A549 (cell line): ENCODE results near the gene ACYP2.

ENCODE experiments used
- PBX3 ChIP-seq: IDR thresholded peaks from 2 replicates; pipeline ENCODE4 v1.6.1; 2012
- RAD21 ChIP-seq, 2 experiments: fragments of >200 bp in 1 of 2; sonication (Bioruptor Twin) in 1 of 2; formaldehyde crosslinking in 1 of 2; IDR thresholded peaks in 1 of 2; conservative IDR thresholded peaks in 1 of 2; 2 replicates in 1 of 2; 3 replicates in 1 of 2; pipeline ENCODE4 v1.6.1; 2012 to 2018; ENCODE audit warnings: inconsistent platforms in 1 of 2
- RFX5 ChIP-seq: fragments of 450-650 bp; IDR thresholded peaks from 2 replicates; pipeline ENCODE4 v1.7.1; 2014; ENCODE audit warnings: antibody characterized with exemption, mild to moderate bottlenecking, moderate library complexity
- TP53 ChIP-seq: fragments of 250-450 bp; sonication (Bioruptor Pico); IDR thresholded peaks from 2 replicates; pipeline ENCODE4 v1.5.0; 2021; ENCODE audit warnings: mild to moderate bottlenecking, moderate library complexity
- ZC3H11A ChIP-seq: fragments of 450-650 bp; IDR thresholded peaks from 2 replicates; pipeline ENCODE4 v1.6.1; 2014; ENCODE audit warnings: antibody characterized with exemption, mild to moderate bottlenecking
- TF ChIP-seq, protein P1 (sequence below): fragments of >200 bp; sonication (Bioruptor Twin); formaldehyde crosslinking; IDR thresholded peaks from 3 replicates; pipeline ENCODE4 v1.5.1; 2016

GRCh38 chr2:54350426-54350825, 235.0 kb downstream of the ACYP2 start:
- TF ChIP-seq, protein P1, sequence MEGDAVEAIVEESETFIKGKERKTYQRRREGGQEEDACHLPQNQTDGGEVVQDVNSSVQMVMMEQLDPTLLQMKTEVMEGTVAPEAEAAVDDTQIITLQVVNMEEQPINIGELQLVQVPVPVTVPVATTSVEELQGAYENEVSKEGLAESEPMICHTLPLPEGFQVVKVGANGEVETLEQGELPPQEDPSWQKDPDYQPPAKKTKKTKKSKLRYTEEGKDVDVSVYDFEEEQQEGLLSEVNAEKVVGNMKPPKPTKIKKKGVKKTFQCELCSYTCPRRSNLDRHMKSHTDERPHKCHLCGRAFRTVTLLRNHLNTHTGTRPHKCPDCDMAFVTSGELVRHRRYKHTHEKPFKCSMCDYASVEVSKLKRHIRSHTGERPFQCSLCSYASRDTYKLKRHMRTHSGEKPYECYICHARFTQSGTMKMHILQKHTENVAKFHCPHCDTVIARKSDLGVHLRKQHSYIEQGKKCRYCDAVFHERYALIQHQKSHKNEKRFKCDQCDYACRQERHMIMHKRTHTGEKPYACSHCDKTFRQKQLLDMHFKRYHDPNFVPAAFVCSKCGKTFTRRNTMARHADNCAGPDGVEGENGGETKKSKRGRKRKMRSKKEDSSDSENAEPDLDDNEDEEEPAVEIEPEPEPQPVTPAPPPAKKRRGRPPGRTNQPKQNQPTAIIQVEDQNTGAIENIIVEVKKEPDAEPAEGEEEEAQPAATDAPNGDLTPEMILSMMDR: no peak
- TF ChIP-seq RFX5 (no peak), PBX3 (no peak), TP53 (CRISPR knock-in tag) (no peak), RAD21 (conservative IDR thresholded peaks at IDR 0.05 in 1 of 2, IDR thresholded peaks at IDR 0.05 in 1 of 2) (no peak), ZC3H11A (no peak)
